ENCODE data around the gene MANF. TPM values are rescaled to one million over a fixed set of nuclear protein-coding genes. Genes with fewer than 3 reads are reported as not detected.

The MANF gene
- total RNA-seq, result 151 and 265 TPM in 2 replicates

DNA sequence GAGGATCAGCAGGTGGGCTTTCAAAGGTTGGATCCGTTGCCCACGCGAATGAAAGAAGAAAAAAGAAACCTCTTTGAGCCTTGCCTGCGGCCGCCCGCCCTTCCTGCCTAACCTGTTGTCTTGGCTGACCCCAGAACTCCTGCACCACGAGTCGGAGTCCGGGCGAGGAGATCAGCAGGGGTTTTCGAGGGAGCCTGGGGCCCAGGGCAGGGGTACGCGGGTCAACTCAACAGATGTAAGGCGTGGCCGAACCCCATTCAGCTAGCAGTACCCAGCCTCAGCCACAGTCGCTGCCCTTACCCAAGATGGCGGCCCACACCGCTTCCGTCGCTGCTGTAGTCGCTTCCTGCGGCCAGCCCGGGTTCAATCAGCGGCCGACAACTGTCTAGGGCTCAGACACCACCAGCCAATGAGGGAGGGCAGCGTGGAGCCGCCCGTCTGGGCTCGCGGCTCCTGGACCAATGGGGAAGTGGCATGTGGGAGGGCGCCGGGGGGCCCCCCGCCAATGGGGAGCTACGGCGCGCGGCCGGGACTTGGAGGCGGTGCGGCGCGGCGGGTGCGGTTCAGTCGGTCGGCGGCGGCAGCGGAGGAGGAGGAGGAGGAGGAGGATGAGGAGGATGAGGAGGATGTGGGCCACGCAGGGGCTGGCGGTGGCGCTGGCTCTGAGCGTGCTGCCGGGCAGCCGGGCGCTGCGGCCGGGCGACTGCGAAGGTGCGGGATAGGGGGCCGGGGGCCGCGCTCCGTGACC is at the start of gene MANF:
Gene MANF (plus strand): TSS at position 566 of the 748 bp plus-strand sequence. CDS start 52 bp downstream, at position 618.
- TF ChIP-seq, protein P1, sequence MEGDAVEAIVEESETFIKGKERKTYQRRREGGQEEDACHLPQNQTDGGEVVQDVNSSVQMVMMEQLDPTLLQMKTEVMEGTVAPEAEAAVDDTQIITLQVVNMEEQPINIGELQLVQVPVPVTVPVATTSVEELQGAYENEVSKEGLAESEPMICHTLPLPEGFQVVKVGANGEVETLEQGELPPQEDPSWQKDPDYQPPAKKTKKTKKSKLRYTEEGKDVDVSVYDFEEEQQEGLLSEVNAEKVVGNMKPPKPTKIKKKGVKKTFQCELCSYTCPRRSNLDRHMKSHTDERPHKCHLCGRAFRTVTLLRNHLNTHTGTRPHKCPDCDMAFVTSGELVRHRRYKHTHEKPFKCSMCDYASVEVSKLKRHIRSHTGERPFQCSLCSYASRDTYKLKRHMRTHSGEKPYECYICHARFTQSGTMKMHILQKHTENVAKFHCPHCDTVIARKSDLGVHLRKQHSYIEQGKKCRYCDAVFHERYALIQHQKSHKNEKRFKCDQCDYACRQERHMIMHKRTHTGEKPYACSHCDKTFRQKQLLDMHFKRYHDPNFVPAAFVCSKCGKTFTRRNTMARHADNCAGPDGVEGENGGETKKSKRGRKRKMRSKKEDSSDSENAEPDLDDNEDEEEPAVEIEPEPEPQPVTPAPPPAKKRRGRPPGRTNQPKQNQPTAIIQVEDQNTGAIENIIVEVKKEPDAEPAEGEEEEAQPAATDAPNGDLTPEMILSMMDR (conservative IDR thresholded peaks at IDR 0.05; ENCODE audit: low read depth, low read length), result no peak
- H3K4me3 ChIP-seq (ENCODE audit: low read depth, low read length), result peak within 1 kb of the TSS; percentile 97
- DNase-seq (ENCODE audit: low read depth), result peak; percentile 67

DNA sequence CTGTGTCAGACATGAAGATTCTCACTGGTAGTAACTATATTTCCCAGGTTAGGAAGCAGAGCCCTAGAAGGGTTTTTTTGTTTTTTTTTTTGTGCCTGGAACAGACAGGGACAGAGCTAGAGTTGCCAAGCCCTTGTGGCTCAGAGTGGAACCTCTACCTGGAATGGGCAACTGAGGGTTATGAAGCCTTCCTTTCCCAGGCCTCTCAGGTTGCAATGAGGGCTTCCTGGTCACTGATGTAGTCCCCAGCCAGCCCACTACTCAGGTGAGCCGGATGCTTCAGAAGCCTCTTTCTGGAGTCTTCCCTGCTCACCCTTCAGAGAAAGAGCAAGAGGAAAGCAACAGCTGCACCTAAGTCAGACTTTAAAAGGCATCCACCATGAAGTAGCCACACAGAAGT is 48.8 kb upstream of the MANF start:
- DNase-seq (ENCODE audit: low read depth), result no peak
- TF ChIP-seq, protein P1 (conservative IDR thresholded peaks at IDR 0.05; ENCODE audit: low read depth, low read length), result no peak
- H3K4me3 ChIP-seq (ENCODE audit: low read depth, low read length), result no peak overlapping the region

DNA sequence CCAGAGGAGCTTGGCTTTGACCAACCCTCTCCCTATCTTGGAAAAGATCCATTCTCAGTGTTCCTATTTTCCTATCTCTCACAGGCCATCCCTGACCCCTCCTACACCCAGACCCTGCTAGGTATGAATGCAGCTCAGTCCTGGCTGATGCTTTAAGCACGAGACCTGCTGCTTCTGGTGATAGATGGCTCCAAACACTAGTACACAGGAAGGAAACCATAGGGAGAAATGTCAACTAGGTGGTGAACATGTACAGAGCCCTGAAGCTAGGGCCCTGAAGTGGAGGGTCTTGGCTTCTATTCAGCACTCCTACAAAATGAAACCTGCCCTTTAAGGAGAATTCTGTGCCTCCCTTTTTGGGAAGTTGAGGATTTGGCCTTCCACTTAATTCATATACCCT is 47.4 kb upstream of the MANF start:
- DNase-seq (ENCODE audit: low read depth), result no peak
- H3K4me3 ChIP-seq (ENCODE audit: low read depth, low read length), result no peak overlapping the region
- TF ChIP-seq, protein P1 (conservative IDR thresholded peaks at IDR 0.05; ENCODE audit: low read depth, low read length), result no peak

DNA sequence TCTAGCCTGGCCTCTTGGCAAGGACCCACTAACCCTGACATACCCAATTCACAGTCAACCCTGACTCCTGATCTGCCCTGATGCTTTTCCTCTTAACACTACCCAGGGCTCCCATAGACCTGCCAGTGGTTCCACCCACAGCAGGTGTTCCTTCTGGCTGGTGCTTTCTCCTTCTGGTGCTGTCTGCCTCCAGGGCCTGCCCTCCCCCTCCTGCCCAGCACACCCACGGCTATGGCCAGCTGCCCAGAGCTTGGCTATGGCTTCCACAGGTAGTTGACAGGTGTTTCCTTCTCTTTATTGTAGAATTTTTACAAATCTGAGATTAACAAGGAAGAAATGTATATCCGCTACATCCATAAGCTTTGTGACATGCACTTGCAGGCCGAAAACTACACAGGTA is 46.5 kb upstream of the MANF start:
- DNase-seq (ENCODE audit: low read depth), result no peak
- TF ChIP-seq, protein P1 (conservative IDR thresholded peaks at IDR 0.05; ENCODE audit: low read depth, low read length), result no peak
- H3K4me3 ChIP-seq (ENCODE audit: low read depth, low read length), result no peak overlapping the region

DNA sequence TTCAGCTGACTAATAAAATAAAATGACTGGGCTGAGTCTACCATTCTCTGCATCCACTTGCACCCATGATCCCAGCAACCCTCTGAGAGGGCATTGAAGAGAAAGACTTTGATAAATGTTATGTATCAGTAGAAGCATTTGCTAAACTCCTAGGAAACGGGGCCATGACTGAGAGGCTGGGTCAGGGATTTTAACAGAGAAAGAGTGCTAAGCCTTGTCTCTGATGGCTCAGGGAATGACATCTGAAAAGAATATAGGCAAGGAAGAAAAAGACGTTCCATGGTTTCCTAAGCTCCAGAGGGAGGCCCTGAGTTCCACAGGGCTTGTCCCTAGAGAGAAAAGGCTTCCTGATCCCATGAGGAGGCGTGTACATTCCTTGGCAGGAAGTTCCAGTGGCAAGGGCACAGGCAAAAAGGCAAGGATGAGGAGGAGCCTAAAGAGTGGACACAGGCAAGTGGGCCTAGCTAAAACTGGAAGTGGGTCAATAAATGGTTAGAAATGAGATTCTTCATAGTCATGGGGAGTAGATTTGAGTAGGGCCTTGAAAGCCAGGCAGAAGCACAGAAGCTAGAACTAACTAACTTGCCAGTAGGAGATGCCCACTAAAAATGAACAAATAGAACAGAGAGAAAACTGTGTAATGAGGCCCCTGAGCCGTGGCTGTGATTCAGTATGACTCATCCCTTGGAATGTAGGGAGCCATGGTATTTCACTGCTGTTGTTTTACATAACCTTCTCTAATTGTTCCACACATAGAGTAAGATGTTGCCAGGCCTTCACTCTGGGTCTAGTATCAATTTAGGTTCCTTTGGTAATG is 44.9 kb upstream of the MANF start:
- TF ChIP-seq, protein P1 (conservative IDR thresholded peaks at IDR 0.05; ENCODE audit: low read depth, low read length), result no peak
- peak; percentile 89 for DNase-seq (ENCODE audit: low read depth)
- no peak overlapping the region for H3K4me3 ChIP-seq (ENCODE audit: low read depth, low read length)

DNA sequence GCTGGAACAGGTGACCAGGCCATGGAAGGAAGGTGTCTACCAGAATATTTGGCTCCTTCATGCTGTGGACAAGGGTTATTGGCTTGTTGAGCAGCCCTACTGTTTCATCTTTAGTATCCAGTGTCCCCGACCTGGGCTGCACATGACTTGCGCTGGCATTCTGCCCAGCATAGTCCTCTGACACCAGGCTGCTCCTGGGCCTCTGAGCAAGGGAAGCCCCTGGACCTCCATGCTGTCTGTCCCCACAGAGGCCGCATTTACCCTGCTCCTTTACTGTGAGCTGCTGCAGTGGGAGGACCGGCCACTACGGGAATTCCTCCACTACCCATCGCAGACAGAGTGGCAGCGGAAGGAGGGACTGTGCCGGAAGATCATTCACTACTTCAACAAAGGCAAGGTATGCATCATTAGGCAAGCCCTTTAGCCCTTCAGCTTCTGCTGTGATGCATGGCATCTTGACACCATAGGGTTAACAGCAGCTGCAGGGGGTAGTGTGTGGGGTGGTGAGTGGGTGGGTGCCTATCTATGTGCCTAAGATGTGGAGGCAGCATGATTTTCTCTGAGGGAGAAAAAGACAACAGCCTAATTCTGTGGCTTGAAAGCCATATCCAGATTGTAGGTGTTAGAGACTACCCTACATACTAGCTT is 44.0 kb upstream of the MANF start:
- peak; percentile 7 for DNase-seq (ENCODE audit: low read depth)
- no peak overlapping the region for H3K4me3 ChIP-seq (ENCODE audit: low read depth, low read length)
- TF ChIP-seq, protein P1 (conservative IDR thresholded peaks at IDR 0.05; ENCODE audit: low read depth, low read length), result no peak
